CD4-positive, alpha-beta T cell treated with Interleukin-4 for 4 hours (primary cell): ENCODE measurements around the gene LCLAT1.

ENCODE experiments used
- DNase-seq: peaks from one replicate; pipeline ENCODE4 v3.0.0-alpha.2; 2020

The LCLAT1 gene

DNA sequence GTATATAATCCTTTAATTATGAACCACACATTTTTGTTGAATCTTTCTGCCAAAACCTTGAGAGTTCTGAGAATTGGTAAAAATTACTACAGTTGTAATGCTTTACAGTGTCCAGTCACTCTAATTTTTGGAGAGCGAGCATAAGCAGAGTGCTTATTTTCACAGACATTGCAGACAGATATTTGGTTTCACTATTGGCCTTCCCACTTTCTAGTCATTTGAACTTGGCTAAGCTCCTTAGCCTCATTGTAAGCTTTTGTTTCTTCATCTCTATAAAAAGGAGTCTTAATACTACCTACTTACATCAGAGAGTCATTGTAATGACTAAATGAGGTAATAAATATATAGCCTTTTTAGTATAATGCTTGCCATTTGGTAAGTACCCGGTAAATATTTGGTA lies 80.4 kb downstream of the LCLAT1 start:
- no peak for DNase-seq

DNA sequence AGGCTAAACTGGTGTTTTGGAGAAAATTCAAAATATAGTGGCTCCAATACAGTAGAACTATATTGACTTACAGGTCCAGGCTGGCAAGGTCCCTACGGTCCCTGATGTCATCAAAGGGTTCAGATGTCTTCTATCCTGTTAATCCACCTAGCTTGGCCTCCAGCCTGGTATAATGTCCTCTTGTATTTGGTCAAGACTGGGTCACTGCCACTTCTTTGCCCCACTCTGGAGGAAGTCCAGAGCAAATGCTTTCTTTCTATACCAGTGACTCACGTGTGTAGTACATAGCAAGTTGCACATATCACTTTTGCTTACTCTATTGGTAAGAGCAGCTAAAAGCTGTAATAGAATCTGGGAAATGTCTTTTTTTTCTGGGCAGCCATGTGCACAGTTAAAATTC lies 80.8 kb downstream of the LCLAT1 start:
- DNase-seq: no peak

- no peak for DNase-seq
Observed at GRCh38 chr2:30530346-30530745, 83.3 kb downstream of the LCLAT1 start.

GRCh38 chr2:30541680-30542079 lies 94.6 kb downstream of the LCLAT1 start:
- DNase-seq: no peak

DNA sequence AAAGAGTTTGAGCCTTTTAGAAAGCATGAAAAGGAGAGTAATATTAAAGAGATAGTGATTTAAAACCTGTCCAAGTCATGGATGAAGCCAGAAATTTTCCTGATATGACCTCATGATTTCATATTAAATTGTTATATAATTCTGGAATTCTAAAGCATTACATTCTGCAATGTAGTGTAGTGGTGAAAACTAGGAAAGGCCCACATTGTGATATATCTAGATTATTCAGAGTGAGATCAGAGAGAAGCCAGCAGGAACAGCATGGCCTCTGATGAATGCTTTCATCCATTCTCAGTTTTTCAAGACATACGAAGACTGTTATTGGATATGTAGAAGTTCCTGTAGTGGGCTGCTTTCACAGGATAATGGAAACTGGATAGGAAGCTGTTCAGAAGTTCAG lies 98.8 kb downstream of the LCLAT1 start:
- DNase-seq: no peak

DNA sequence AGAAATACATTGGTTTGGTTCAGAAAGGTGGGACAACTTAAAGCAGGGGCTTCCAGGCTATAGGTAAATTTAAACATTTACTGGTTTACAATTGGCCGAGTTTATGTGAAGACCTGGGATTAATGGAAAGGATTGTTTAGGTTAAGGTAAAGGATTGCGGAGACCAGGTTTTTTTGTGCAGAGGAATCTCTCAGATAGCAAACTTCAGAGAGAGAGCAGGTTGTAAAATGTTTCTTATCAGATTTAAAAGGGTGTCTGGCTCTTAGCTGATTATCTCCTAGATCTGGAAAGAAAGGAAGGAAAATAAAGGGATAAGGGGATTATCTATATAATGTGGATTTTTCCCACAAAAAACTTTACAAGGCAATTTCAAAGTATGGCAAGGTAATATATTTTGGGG lies 101.3 kb downstream of the LCLAT1 start:
- DNase-seq: no peak

- DNase-seq: no peak
Observed at GRCh38 chr2:30549096-30549495, 102.0 kb downstream of the LCLAT1 start.

DNA sequence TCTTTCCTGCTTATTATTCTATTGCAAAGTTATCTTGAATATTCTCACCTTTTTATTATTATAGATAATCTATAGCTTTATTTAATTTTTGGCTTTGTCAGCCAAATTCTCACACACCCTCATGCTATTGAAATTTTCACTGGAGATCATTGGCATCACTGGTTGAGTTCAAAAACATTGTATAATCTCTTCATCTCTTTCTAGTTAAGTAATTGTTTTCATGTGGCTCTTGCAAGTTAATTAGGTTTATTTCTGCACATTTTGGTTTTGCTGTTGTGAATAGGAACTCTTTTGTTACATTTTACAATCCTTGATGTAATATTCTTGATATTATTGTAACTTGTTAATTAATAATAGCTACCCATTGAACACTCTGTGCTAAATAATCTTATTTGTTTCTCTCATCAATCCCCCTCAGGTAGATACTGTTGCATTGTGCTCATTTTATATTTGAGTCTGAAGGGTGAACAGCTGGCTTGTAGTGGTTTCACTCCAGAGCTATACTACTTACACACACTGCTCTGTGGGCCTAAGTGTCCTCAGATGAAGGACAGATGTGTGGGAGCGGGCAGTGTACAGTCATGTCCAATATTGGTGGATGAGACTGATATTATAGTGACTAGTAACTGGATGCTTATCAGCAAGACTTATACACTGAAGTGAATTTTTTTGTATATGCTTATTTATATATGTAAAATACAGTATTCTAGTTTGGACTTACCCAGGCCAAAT lies 112.7 kb downstream of the LCLAT1 start:
- DNase-seq: no peak

DNA sequence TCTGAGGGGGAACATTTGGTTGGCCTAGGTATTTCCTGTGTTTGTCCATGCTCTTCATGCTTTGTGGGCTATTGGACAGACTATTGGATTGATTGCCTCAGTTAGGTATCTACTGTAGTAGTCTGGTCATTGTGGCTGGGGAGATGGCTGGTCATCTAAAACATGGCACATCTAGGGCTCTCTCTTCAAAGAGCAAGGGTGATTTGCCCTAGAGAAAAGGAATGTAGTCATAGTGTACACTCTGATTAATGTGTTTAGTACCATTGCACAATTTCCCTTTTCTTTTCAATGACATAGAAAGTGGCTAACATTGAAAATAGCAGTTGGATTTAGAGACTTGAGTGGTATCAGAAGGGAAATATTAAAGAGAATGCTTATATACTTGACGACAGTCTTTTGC lies 114.3 kb downstream of the LCLAT1 start:
- DNase-seq: no peak

- DNase-seq: no peak
Observed at GRCh38 chr2:30565851-30566358, 118.9 kb downstream of the LCLAT1 start.

DNA sequence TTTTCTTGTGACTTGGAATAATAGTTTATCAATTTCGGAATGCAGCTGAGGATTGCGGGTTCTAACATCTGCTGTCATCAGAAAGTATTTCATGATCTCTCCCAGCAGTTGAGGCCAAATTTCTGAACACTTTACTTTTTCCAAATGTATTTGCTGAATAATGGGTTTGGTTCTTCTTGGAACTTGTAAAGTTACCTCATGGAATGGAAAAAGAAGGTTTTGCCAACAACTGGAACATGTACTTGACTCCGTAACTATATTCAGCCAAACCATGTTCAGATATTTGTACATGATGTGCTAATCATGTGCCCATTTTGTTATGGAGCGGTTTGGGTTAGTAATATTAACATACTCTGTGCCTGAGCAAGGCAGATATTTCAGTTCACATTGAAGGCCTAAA lies 119.6 kb downstream of the LCLAT1 start:
- no peak for DNase-seq

DNA sequence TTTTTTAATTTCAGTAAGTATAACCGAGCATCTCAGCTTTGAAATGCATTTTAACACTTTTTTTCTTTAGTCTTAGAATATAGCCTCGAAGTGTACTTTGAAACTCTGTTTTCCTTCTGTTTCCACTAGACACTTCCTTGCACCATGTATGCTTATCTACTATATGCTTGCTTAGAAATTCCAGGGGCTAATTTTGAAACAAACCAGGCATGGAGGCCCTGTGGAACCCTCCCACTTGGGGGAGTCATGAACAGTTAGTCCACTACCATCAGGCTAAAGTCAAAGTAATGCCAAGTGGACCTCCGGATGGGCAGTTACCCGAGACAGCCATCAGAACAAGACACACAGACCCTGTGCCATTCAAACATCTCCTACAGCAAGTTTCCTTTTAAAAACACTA lies 120.3 kb downstream of the LCLAT1 start:
- DNase-seq: no peak

GRCh38 chr2:30569946-30570345 lies 122.9 kb downstream of the LCLAT1 start:
- no peak for DNase-seq

DNA sequence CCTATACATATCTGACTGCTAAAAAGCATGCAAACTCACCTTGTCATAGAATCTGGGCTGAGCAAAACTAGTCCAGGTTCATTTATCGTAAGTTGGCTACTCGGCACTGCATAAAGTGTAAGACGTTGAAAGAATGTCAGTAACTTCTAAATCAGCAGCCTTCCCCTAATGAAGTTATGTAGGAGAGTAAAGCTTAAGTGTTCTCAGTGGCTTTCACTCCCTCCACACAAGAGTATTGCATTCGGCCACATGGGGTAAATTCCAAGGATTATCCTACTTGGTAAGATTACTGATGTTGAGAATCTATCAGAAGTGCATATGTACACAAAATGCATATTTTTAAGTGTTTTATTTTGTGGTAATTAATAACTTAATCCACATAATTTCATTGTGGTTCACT lies 130.1 kb downstream of the LCLAT1 start:
- no peak for DNase-seq

GRCh38 chr2:30580391-30580790 lies 133.3 kb downstream of the LCLAT1 start:
- DNase-seq: no peak

GRCh38 chr2:30582521-30582920 lies 135.5 kb downstream of the LCLAT1 start:
- DNase-seq: no peak

DNA sequence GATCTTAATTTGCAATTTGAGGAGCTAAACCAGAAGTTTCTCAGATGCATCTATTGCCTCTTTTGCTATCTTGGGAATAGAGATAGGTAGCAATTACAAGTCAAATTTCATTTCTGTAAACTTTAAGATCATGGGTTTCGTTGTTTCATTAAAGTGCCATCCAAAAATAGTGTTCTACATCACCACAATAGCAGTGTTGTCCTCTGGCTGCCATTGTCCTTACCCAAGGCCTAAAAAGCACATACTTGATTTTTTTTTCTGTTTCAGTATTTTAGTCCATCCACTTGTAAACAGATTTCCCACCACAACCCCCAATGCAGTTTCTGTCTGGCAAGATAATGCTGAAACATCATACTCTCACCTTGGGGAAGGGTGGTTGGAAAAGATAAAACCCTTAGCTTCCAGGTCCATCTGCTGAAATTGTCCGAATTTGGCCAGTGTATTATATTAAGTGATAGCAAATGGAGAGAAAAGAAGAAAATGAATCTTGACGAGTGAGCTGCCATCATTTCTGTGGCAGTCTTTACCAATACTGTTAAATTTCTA lies 136.2 kb downstream of the LCLAT1 start:
- no peak for DNase-seq

DNA sequence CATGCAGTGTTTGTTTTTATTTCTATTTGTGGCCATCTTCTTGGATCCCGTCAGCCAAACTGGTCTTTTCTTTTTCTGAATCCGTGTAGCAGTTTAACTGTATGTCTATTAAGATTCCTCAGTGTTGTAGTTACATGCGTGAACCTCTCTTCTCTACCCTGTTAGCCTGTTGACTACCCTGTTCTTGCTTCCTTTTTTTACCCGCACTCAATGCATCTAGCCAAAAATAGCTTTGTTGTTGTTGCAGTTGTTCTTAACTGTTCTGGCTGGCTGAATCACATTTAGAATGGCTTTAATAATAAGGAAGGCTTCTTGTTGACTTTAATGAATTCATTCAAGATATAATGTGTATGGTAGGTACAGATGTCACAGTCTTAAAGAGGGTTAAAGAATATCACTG lies 137.1 kb downstream of the LCLAT1 start:
- DNase-seq: no peak

DNA sequence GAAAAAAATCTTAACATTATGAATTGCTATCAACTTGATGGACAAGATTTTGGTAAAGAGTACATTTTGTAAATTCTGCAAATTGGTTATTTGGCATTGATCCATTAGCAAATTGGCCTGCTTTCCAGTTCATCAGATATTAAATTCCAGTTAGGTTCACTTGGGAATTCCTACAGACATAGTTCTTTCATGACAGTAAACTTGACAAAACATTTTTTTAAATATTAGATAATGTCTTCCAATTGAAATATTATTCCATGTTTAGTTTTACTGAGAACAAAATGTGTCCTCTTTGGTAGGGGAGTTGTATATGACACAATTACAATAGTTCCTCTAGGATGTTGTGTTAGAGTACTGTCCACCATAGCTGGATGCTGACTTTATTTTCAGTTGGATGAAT lies 141.9 kb downstream of the LCLAT1 start:
- DNase-seq: no peak

GRCh38 chr2:30590407-30590806 lies 143.4 kb downstream of the LCLAT1 start:
- no peak for DNase-seq

DNA sequence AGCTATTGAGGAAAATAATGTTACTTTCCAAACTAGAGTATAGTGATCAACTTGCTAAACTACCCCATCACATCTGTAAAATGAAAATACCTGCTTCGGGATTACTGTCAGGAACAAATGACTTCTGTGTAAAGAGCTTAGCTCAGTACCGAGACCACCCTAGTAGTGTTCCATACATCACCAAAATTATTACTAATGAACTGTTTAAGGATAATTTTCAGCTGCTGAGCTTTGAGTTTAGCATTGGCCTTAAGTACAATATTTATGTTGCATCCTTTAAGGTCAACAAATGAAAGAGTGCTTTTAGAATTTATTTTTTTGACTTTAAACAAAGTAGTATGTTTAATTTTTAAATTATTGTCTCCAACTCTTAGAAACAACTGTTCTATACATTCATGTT lies 144.1 kb downstream of the LCLAT1 start:
- DNase-seq: no peak

GRCh38 chr2:30601375-30601774 lies 154.3 kb downstream of the LCLAT1 start:
- no peak for DNase-seq

DNA sequence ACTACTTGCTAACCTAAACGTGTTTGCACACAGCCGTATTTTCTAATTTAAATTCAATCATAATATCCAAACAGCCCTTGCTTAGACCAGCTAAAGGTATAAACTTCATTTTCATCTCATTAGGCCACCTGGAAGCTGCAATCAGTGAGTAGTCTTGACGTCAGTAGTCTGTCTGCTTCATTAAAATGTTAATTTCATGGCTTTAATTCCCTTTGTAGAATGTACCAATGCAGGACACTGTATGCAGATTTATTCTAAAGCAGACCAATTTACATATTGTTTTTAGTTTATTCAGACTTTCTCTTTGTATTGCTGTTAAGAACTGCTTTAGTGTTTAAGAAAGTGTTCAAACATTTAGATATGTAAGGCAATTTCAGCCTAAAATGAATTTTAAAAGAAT lies 158.2 kb downstream of the LCLAT1 start:
- no peak for DNase-seq

DNA sequence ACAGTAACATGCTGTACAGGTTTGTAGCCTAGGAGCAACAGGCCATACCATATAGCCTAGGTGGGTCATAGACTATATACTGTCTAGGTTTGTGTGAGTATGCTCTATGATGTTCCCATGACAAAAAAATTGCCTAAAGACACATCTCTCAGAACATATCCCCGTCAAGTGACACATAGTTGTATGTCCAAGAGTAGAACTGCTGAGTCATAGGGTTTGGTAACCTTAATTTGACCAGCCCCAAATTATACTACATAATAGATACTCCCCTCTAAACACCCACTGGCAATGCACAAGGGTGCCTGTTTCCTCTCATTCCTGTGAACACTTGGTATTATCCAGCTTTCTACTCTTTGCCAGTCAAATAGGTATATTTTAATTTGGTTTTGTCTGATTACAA lies 161.6 kb downstream of the LCLAT1 start:
- no peak for DNase-seq

- DNase-seq: no peak
Observed at GRCh38 chr2:30611583-30611982, 164.5 kb downstream of the LCLAT1 start.
